Measurements from ENCODE around the gene TBL1X. TPM values are rescaled to one million over a fixed set of nuclear protein-coding genes. Genes with fewer than 3 reads are reported as not detected.

Gene TBL1X
- polyA plus RNA-seq, 4 donors, result 0.89 to 9.6 (median 3.9) TPM

DNA sequence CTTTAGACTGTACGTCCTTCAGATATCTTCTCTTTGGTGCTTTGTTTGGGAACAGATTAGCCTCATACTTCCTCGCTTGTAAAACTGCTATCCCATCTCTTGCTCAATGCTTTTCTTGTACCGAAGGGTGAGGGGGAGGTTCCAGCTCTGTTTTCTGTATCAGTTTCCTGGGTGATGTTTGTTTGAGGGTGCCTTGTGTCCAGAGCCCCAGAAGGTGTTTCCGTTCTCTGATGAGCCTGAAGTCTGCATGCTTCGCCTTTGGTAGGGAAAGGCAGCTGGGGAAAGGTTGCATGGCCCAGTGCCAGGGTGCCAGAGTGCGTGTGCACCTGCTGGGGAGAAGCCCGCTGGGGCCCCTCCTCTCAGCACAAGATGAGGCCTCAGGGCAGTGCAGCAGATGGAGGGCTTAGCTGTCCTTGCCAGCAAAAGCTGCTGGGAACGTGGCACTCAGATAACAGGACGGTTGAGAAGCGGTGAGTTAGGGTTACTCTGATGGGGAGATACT, 73.7 kb downstream of the TBL1X start:
- Histone ChIP-seq H3K4me3 (ENCODE audit: low read depth in 1 of 3, low read length in 3 of 3) (no peak overlapping the region), H3K36me3 (ENCODE audit: control insufficient read depth in 3 of 3, insufficient read depth in 2 of 3, low read depth in 1 of 3, low read length in 3 of 3) (no peaks in the 10 kb centered on the region), H3K4me1 (ENCODE audit: control insufficient read depth in 3 of 3, insufficient read depth in 2 of 3, low read depth in 1 of 3, low read length in 2 of 3) (peaks cover 0 to 9% (median 0%) of the 10 kb centered on the region in 3 donors), H3K27ac (ENCODE audit: low read depth in 1 of 3, low read length in 2 of 3) (peak overlapping the region in 1 of 3 donors; percentile 28), H3K9me3 (ENCODE audit: control insufficient read depth in 2 of 2, insufficient read depth in 1 of 2, low read depth in 1 of 2, low read length in 1 of 2) (no peaks in the 10 kb centered on the region), H3K27me3 (ENCODE audit: control insufficient read depth in 3 of 3, insufficient read depth in 3 of 3, low read length in 3 of 3) (no peaks in the 10 kb centered on the region)
- 17 to 58% (median 33%) methylated on average over 8 to 10 of the region's 10 CpGs for whole genome bisulfite sequencing, 3 donors
- FAIRE-seq (no peak), DNase-seq (peak; percentile 79 to 80)

DNA sequence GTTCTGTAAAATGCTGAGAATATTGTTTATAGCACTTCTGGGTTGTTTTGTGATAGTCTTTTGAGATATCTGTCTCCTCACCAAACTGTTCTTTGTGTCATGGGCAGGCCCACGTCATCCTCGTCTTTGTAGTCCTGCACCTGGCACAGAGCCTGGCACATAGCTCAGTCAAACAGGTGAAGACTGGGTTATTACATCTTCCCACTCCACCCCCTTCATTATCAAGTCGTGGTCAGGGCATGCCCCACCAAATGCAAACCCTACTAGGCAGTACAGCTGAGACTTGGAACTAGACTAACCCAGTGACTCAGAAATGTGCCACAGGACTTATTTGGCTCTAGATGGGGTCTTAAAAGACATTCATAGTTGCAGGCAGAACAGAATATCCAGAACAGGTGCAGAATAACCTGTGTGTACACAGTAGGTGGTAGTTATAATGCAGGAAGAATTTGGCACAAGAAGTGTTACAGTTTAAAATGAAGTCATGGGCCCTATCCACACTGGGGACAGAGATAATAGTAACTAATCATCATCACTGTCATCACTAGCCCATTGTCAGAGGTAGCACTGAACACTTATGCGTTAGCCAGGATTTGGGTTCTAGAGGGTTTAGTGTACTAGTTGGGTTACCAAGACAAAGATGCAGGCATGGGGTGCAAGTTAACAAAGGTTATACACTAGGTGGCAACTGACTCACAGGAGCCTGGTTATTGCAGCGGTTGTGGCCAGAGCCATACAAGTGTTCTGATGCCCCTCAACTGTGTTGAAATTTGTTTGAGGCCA, 74.9 kb downstream of the TBL1X start:
- Histone ChIP-seq H3K4me3 (ENCODE audit: low read depth in 1 of 3, low read length in 3 of 3) (no peak overlapping the region), H3K9me3 (ENCODE audit: control insufficient read depth in 2 of 2, insufficient read depth in 1 of 2, low read depth in 1 of 2, low read length in 1 of 2) (no peaks in the 10 kb centered on the region), H3K27ac (ENCODE audit: low read depth in 1 of 3, low read length in 2 of 3) (no peak overlapping the region), H3K36me3 (ENCODE audit: control insufficient read depth in 3 of 3, insufficient read depth in 2 of 3, low read depth in 1 of 3, low read length in 3 of 3) (no peaks in the 10 kb centered on the region), H3K27me3 (ENCODE audit: control insufficient read depth in 3 of 3, insufficient read depth in 3 of 3, low read length in 3 of 3) (no peaks in the 10 kb centered on the region), H3K4me1 (ENCODE audit: control insufficient read depth in 3 of 3, insufficient read depth in 2 of 3, low read depth in 1 of 3, low read length in 2 of 3) (peaks cover 0 to 9% (median 0%) of the 10 kb centered on the region in 3 donors)
- WGBS, 3 donors, result 40 to 70% (median 57%) methylated on average over 5 of the region's 5 CpGs
- FAIRE-seq (no peak), DNase-seq (peak in 1 of 2 donors; percentile 32)

DNA sequence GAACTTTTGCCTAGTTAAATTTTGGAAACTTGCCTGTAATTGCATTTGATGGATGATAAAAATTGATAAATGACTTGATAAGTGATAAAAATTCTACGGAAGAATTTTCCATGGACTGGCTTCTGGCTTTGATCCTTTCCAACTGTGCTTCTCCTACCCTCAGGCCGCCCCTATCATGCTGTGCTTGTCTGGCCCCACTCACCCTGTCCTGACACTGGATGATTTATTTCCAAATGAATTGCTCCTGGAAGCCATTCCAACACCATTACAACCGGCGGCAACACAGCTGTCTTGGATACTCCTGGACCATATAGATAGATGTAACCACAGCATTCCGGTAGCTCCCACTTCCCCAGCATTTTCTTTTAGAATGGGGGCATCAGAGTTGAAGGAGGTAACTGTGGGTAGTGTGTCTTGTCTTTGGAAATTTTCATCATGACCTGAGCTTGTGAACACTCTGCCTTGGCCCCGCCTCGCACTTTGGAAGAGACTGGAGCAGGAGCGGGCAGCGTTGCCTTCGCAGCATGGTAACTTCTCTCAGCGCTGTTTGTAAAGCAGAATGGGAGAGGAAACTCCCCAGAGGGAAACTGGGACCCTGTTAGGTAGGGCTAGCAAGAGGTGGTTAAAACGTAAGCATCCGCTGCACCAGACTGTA, 77.4 kb downstream of the TBL1X start:
- Histone ChIP-seq H3K36me3 (ENCODE audit: control insufficient read depth in 3 of 3, insufficient read depth in 2 of 3, low read depth in 1 of 3, low read length in 3 of 3) (no peaks in the 10 kb centered on the region), H3K27me3 (ENCODE audit: control insufficient read depth in 3 of 3, insufficient read depth in 3 of 3, low read length in 3 of 3) (no peaks in the 10 kb centered on the region), H3K4me1 (ENCODE audit: control insufficient read depth in 3 of 3, insufficient read depth in 2 of 3, low read depth in 1 of 3, low read length in 2 of 3) (peaks cover 0 to 9% (median 0%) of the 10 kb centered on the region in 3 donors), H3K9me3 (ENCODE audit: control insufficient read depth in 2 of 2, insufficient read depth in 1 of 2, low read depth in 1 of 2, low read length in 1 of 2) (no peaks in the 10 kb centered on the region), H3K27ac (ENCODE audit: low read depth in 1 of 3, low read length in 2 of 3) (no peak overlapping the region), H3K4me3 (ENCODE audit: low read depth in 1 of 3, low read length in 3 of 3) (no peak overlapping the region)
- FAIRE-seq (no peak), DNase-seq (no peak)
- 52 to 78% (median 72%) methylated on average over 13 of the region's 13 CpGs for WGBS, 3 donors

DNA sequence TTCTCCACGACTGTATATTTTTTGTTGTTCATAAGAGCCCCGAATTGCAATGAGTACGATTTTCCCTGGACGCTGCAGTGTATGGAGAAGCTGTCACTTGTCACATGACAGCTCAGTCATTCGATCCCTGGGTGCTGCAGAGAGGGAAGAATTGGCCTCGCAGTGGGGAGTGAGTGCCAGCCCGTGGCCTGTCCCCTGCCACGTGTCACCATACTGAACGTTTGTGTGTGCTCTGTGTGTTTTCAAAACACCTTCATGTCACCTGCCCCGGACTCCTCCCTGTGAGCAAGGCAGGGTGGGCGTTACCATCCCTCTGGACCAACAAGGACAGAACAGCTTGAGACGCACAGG, 77.9 kb downstream of the TBL1X start:
- H3K36me3 ChIP-seq (ENCODE audit: control insufficient read depth in 3 of 3, insufficient read depth in 2 of 3, low read depth in 1 of 3, low read length in 3 of 3), result no peaks in the 10 kb centered on the region
- peaks cover 0 to 9% (median 0%) of the 10 kb centered on the region in 3 donors for H3K4me1 ChIP-seq (ENCODE audit: control insufficient read depth in 3 of 3, insufficient read depth in 2 of 3, low read depth in 1 of 3, low read length in 2 of 3)
- DNase-seq, result no peak
- no peak overlapping the region for H3K4me3 ChIP-seq (ENCODE audit: low read depth in 1 of 3, low read length in 3 of 3)
- no peak overlapping the region for H3K27ac ChIP-seq (ENCODE audit: low read depth in 1 of 3, low read length in 2 of 3)
- WGBS, 3 donors, result 70 to 82% (median 71%) methylated on average over 12 of the region's 12 CpGs
- no peak for FAIRE-seq
- H3K27me3 ChIP-seq (ENCODE audit: control insufficient read depth in 3 of 3, insufficient read depth in 3 of 3, low read length in 3 of 3), result no peaks in the 10 kb centered on the region
- no peaks in the 10 kb centered on the region for H3K9me3 ChIP-seq (ENCODE audit: control insufficient read depth in 2 of 2, insufficient read depth in 1 of 2, low read depth in 1 of 2, low read length in 1 of 2)

DNA sequence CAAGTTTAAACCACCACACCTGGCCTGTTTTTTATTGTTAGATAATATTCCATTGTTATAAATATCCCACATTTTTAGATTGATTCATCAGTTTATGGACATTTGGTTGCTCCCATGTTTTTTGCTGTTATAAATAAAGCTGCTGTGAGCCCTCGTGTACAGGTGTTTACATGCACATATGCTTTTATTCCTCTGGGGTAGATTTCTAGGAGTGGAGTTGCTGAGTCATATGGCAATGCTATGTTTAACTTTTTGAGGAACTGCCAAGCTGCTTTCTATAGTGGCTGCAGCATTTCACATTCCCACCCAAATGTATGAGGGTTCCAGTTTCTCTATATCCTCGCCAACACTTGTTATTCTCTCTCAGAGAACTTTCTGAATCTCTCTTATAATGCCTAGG, 90.5 kb downstream of the TBL1X start:
- no peaks in the 10 kb centered on the region for H3K9me3 ChIP-seq (ENCODE audit: control insufficient read depth in 2 of 2, insufficient read depth in 1 of 2, low read depth in 1 of 2, low read length in 1 of 2)
- FAIRE-seq, result no peak
- H3K4me3 ChIP-seq (ENCODE audit: low read depth in 1 of 3, low read length in 3 of 3), result no peak overlapping the region
- 73 to 89% (median 78%) methylated on average over 2 of the region's 2 CpGs for WGBS, 3 donors
- no peak overlapping the region for H3K27ac ChIP-seq (ENCODE audit: low read depth in 1 of 3, low read length in 2 of 3)
- H3K36me3 ChIP-seq (ENCODE audit: control insufficient read depth in 3 of 3, insufficient read depth in 2 of 3, low read depth in 1 of 3, low read length in 3 of 3), result no peaks in the 10 kb centered on the region
- H3K27me3 ChIP-seq (ENCODE audit: control insufficient read depth in 3 of 3, insufficient read depth in 3 of 3, low read length in 3 of 3), result no peaks in the 10 kb centered on the region
- no peaks in the 10 kb centered on the region for H3K4me1 ChIP-seq (ENCODE audit: control insufficient read depth in 3 of 3, insufficient read depth in 2 of 3, low read depth in 1 of 3, low read length in 2 of 3)
- no peak for DNase-seq

DNA sequence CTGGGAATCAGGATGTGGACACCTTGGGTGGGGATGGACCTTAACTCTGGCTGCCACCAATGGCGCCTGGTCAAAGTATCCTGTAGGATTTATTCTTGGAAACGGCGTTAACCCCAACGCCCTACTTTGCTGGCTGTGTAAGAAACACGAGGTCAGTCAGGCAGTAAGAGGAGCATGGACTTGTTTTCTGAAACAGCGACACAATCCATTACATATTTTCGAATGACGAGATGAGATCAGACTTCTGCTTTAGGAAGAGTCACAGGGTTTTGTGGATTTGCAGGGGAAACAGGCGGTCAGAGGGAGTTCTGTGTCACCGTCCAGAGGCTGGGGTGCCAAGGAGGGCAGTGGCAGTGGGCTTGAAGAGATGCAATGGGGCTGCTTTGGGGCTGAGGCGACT, 92.2 kb downstream of the TBL1X start:
- DNase-seq (no peak), FAIRE-seq (no peak)
- no peak overlapping the region for H3K27ac ChIP-seq (ENCODE audit: low read depth in 1 of 3, low read length in 2 of 3)
- WGBS, 3 donors, result 77 to 80% (median 77%) methylated on average over 11 of the region's 11 CpGs
- no peaks in the 10 kb centered on the region for H3K4me1 ChIP-seq (ENCODE audit: control insufficient read depth in 3 of 3, insufficient read depth in 2 of 3, low read depth in 1 of 3, low read length in 2 of 3)
- H3K9me3 ChIP-seq (ENCODE audit: control insufficient read depth in 2 of 2, insufficient read depth in 1 of 2, low read depth in 1 of 2, low read length in 1 of 2), result no peaks in the 10 kb centered on the region
- no peaks in the 10 kb centered on the region for H3K27me3 ChIP-seq (ENCODE audit: control insufficient read depth in 3 of 3, insufficient read depth in 3 of 3, low read length in 3 of 3)
- H3K36me3 ChIP-seq (ENCODE audit: control insufficient read depth in 3 of 3, insufficient read depth in 2 of 3, low read depth in 1 of 3, low read length in 3 of 3), result no peaks in the 10 kb centered on the region
- H3K4me3 ChIP-seq (ENCODE audit: low read depth in 1 of 3, low read length in 3 of 3), result no peak overlapping the region

DNA sequence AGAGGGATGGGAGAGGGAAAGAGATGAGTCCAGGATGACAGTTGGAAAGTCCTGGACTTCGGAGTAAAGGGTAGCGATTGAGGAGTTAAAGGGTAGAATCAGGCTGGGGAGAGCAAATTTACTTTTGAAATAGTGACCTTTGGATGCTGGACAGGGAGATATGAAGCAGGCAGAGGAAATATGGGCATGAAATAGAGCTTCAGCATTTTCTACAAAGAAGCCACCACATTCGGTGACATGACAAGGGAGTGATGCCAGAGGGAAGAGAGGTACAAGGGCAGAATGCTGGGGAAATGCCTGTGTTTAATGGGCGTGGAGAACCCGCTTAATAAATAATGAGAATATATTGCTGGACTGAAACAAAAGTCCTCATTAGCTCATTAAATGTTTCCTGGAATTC, 92.7 kb downstream of the TBL1X start:
- Histone ChIP-seq H3K36me3 (ENCODE audit: control insufficient read depth in 3 of 3, insufficient read depth in 2 of 3, low read depth in 1 of 3, low read length in 3 of 3) (no peaks in the 10 kb centered on the region), H3K9me3 (ENCODE audit: control insufficient read depth in 2 of 2, insufficient read depth in 1 of 2, low read depth in 1 of 2, low read length in 1 of 2) (no peaks in the 10 kb centered on the region), H3K4me1 (ENCODE audit: control insufficient read depth in 3 of 3, insufficient read depth in 2 of 3, low read depth in 1 of 3, low read length in 2 of 3) (no peaks in the 10 kb centered on the region), H3K27ac (ENCODE audit: low read depth in 1 of 3, low read length in 2 of 3) (no peak overlapping the region), H3K4me3 (ENCODE audit: low read depth in 1 of 3, low read length in 3 of 3) (no peak overlapping the region), H3K27me3 (ENCODE audit: control insufficient read depth in 3 of 3, insufficient read depth in 3 of 3, low read length in 3 of 3) (no peaks in the 10 kb centered on the region)
- FAIRE-seq (no peak), DNase-seq (no peak)
- 40 to 60% (median 57%) methylated on average over 5 of the region's 5 CpGs for WGBS, 3 donors

DNA sequence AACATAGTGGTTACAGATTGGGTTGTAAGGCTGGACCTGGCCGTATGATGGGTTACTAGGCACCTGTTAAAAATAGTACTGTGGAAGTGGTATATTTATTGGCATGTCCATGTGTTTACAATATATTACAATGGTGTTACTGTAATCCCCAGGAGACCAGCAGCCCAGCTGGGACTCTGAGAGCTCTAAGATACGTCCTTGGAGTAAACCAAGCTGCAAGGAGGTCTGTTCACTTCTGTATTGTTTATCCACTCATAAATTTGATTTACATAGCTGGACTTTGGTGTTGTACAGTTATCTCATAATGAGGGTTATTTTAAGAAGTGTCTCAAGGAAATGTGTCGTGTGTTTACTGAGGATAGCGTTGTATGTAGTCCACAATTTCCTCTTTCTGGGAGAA, 93.8 kb downstream of the TBL1X start:
- Histone ChIP-seq H3K36me3 (ENCODE audit: control insufficient read depth in 3 of 3, insufficient read depth in 2 of 3, low read depth in 1 of 3, low read length in 3 of 3) (no peaks in the 10 kb centered on the region), H3K4me1 (ENCODE audit: control insufficient read depth in 3 of 3, insufficient read depth in 2 of 3, low read depth in 1 of 3, low read length in 2 of 3) (no peaks in the 10 kb centered on the region), H3K27ac (ENCODE audit: low read depth in 1 of 3, low read length in 2 of 3) (no peak overlapping the region), H3K27me3 (ENCODE audit: control insufficient read depth in 3 of 3, insufficient read depth in 3 of 3, low read length in 3 of 3) (no peaks in the 10 kb centered on the region), H3K9me3 (ENCODE audit: control insufficient read depth in 2 of 2, insufficient read depth in 1 of 2, low read depth in 1 of 2, low read length in 1 of 2) (no peaks in the 10 kb centered on the region), H3K4me3 (ENCODE audit: low read depth in 1 of 3, low read length in 3 of 3) (no peak overlapping the region)
- FAIRE-seq, result no peak
- 41 to 52% (median 47%) methylated on average over 4 of the region's 4 CpGs for WGBS, 3 donors
- no peak for DNase-seq
